OCI-LY1 (cell line): ENCODE data around the gene TULP3.

Experiments used
- H2AFZ ChIP-seq: fragments of 200-600 bp; sonication (generic), shearing (Covaris generic); 2 replicates; pipeline ENCODE4 v1.6.0; 2014; ENCODE audit warnings: antibody characterized with exemption, mild to moderate bottlenecking, low read length
- H3F3A ChIP-seq: fragments of 200-600 bp; sonication (generic), shearing (Covaris generic); 2 replicates; pipeline ENCODE4 v1.6.0; 2014; ENCODE audit warnings: mild to moderate bottlenecking, antibody characterized with exemption, low read length, moderate library complexity; ENCODE audit not compliant: insufficient read depth
- H3K27ac ChIP-seq: fragments of 200-600 bp; sonication (generic); 2 replicates; pipeline ENCODE4 v1.5.1; 2014; ENCODE audit warnings: low read length, mixed run types, mild to moderate bottlenecking, low read depth; ENCODE audit not compliant: poor library complexity, severe bottlenecking
- H3K27me3 ChIP-seq: fragments of 200-600 bp; sonication (generic); 2 replicates; pipeline ENCODE4 v1.6.0; 2014; ENCODE audit warnings: antibody characterized with exemption, mild to moderate bottlenecking, low read length, moderate library complexity; ENCODE audit not compliant: insufficient read depth
- H3K36me3 ChIP-seq: fragments of 200-600 bp; sonication (generic); 2 replicates; pipeline ENCODE4 v1.6.1; 2014; ENCODE audit warnings: mild to moderate bottlenecking, antibody characterized with exemption, low read length, moderate library complexity, mixed read lengths; ENCODE audit not compliant: insufficient read depth
- H3K4me1 ChIP-seq: fragments of 200-600 bp; sonication (generic); 2 replicates; pipeline ENCODE4 v1.5.1; 2014; ENCODE audit warnings: mild to moderate bottlenecking, low read length, moderate library complexity; ENCODE audit not compliant: insufficient read depth, severe bottlenecking
- H3K4me2 ChIP-seq: fragments of 200-600 bp; sonication (generic), shearing (Covaris generic); 2 replicates; pipeline ENCODE4 v1.6.1; 2014; ENCODE audit warnings: low read length
- H3K4me3 ChIP-seq: fragments of 200-600 bp; sonication (generic); 2 replicates; pipeline ENCODE4 v1.5.1; 2014; ENCODE audit warnings: low read length, low read depth, mild to moderate bottlenecking, mixed read lengths; ENCODE audit not compliant: poor library complexity, severe bottlenecking
- H3K79me2 ChIP-seq: fragments of 200-600 bp; shearing (Covaris generic); 2 replicates; pipeline ENCODE4 v1.6.1; 2016; ENCODE audit warnings: mixed run types, low read length, mixed read lengths; ENCODE audit not compliant: insufficient read depth
- H3K9ac ChIP-seq: fragments of 200-600 bp; sonication (generic), shearing (Covaris generic); 2 replicates; pipeline ENCODE4 v1.6.1; 2014; ENCODE audit warnings: mild to moderate bottlenecking, low read length, mixed read lengths
- H3K9me2 ChIP-seq: fragments of 200-600 bp; sonication (generic), shearing (Covaris generic); 2 replicates; pipeline ENCODE4 v1.6.1; 2014; ENCODE audit warnings: low read depth, mild to moderate bottlenecking, low read length, mixed read lengths
- H3K9me3 ChIP-seq: fragments of 200-600 bp; shearing (Covaris generic); 2 replicates; pipeline ENCODE4 v1.6.1; 2014; ENCODE audit warnings: low read length, mixed read lengths
- H4K20me1 ChIP-seq: fragments of 200-600 bp; sonication (generic), shearing (Covaris generic); 2 replicates; pipeline ENCODE4 v1.6.0; 2016; ENCODE audit warnings: mild to moderate bottlenecking, low read length; ENCODE audit not compliant: insufficient read depth
- CTCF ChIP-seq: fragments of 200-600 bp; sonication (generic), shearing (Covaris generic); IDR thresholded peaks from 2 replicates; pipeline ENCODE4 v1.5.1; 2017; ENCODE audit warnings: mild to moderate bottlenecking, antibody characterized with exemption, low read length, moderate library complexity, mixed read lengths
- EZH2 ChIP-seq: fragments of 200-600 bp; sonication (generic), shearing (Covaris generic); IDR thresholded peaks from 2 replicates; pipeline ENCODE4 v1.8.0; 2017; ENCODE audit warnings: borderline replicate concordance, mixed run types, mild to moderate bottlenecking, antibody characterized with exemption, low read length, moderate library complexity, mixed read lengths

Gene TULP3

GRCh38 chr12:2900642-2901041, 10.0 kb downstream of the TULP3 start:
- Histone ChIP-seq H3K79me2 (no peaks in the 10 kb centered on the region), H3F3A (no peaks in the 10 kb centered on the region; the same call in 1 of the 2 replicates), H4K20me1 (no peaks in the 10 kb centered on the region), H3K36me3 (no peaks in the 10 kb centered on the region), H3K9ac (no peak overlapping the region), H3K4me1 (peaks cover 11% of the 10 kb centered on the region), H3K4me2 (no peak overlapping the region), H2AFZ (no peak overlapping the region), H3K4me3 (no peak overlapping the region), H3K9me3 (no peaks in the 10 kb centered on the region), H3K27me3 (no peaks in the 10 kb centered on the region), H3K9me2 (no peaks in the 10 kb centered on the region), H3K27ac (no peak overlapping the region)
- TF ChIP-seq EZH2 (no peak), CTCF (no peak)

GRCh38 chr12:2902272-2902880, 11.7 kb downstream of the TULP3 start:
- no peak for TF ChIP-seq EZH2
- no peak for TF ChIP-seq CTCF
- no peaks in the 10 kb centered on the region for H3K36me3 ChIP-seq
- no peaks in the 10 kb centered on the region for H3K9me2 ChIP-seq
- no peak overlapping the region for H3K9ac ChIP-seq
- H3K9me3 ChIP-seq = no peaks in the 10 kb centered on the region
- no peak overlapping the region for H2AFZ ChIP-seq
- no peak overlapping the region for H3K4me2 ChIP-seq
- no peak overlapping the region for H3K4me3 ChIP-seq
- no peaks in the 10 kb centered on the region for H3K79me2 ChIP-seq
- no peaks in the 10 kb centered on the region for H3F3A ChIP-seq
- H3K27me3 ChIP-seq = no peaks in the 10 kb centered on the region
- no peaks in the 10 kb centered on the region for H4K20me1 ChIP-seq
- H3K27ac ChIP-seq = no peak overlapping the region
- peaks cover 11% of the 10 kb centered on the region for H3K4me1 ChIP-seq

- no peak overlapping the region for H2AFZ ChIP-seq
- H3F3A ChIP-seq = no peaks in the 10 kb centered on the region
- TF ChIP-seq EZH2 (no peak), CTCF (no peak)
- no peaks in the 10 kb centered on the region for H3K9me3 ChIP-seq
- no peak overlapping the region for H3K9ac ChIP-seq
- no peaks in the 10 kb centered on the region for H4K20me1 ChIP-seq
- H3K36me3 ChIP-seq = 0 out of 2 replicates have a peak, but pooled peaks cover under 1% of the 10 kb centered on the region
- H3K27ac ChIP-seq = no peak overlapping the region
- no peaks in the 10 kb centered on the region for H3K27me3 ChIP-seq
- no peaks in the 10 kb centered on the region for H3K79me2 ChIP-seq
- H3K4me1 ChIP-seq = peaks cover 18% of the 10 kb centered on the region
- no peak overlapping the region for H3K4me2 ChIP-seq
- no peaks in the 10 kb centered on the region for H3K9me2 ChIP-seq
- no peak overlapping the region for H3K4me3 ChIP-seq
These were observed 13.6 kb downstream of the TULP3 start for GRCh38 chr12:2904260-2904659.
